HEK293 (cell line): Measurements from ENCODE around the gene NOS1AP.
A peak's percentile ranks its signal among the peaks of the same experiment; 100 is the strongest.

ENCODE experiments used
- FEZF1 ChIP-seq: fragments of 450-650 bp; formaldehyde crosslinking; IDR thresholded peaks from 2 replicates; pipeline ENCODE4 v1.5.1; 2016; ENCODE audit warnings: missing biosample characterization, missing genetic modification characterization
- GFI1B ChIP-seq: fragments of 450-650 bp; formaldehyde crosslinking; IDR thresholded peaks from 2 replicates; pipeline ENCODE4 v1.5.1; 2016; ENCODE audit warnings: missing biosample characterization, missing genetic modification characterization
- GLIS1 ChIP-seq: fragments of 450-650 bp; formaldehyde crosslinking; IDR thresholded peaks from 2 replicates; pipeline ENCODE4 v1.5.1; 2016; ENCODE audit warnings: missing biosample characterization, missing genetic modification characterization
- KLF17 ChIP-seq: fragments of 450-650 bp; formaldehyde crosslinking; IDR thresholded peaks from 2 replicates; pipeline ENCODE4 v1.5.1; 2016; ENCODE audit warnings: missing biosample characterization, missing genetic modification characterization
- SALL2 ChIP-seq: fragments of 450-650 bp; formaldehyde crosslinking; IDR thresholded peaks from 2 replicates; pipeline ENCODE4 v1.5.0; 2017; ENCODE audit warnings: missing biosample characterization, mild to moderate bottlenecking, missing genetic modification characterization, borderline replicate concordance
- YY2 ChIP-seq: fragments of 450-650 bp; formaldehyde crosslinking; IDR thresholded peaks from 2 replicates; pipeline ENCODE4 v1.5.1; 2016; ENCODE audit warnings: missing biosample characterization, missing genetic modification characterization
- ZBTB26 ChIP-seq: fragments of 450-650 bp; formaldehyde crosslinking; optimal IDR thresholded peaks from 2 replicates; pipeline ENCODE3; 2016; ENCODE audit warnings: missing biosample characterization, mild to moderate bottlenecking, missing genetic modification characterization
- ZBTB48 ChIP-seq: fragments of 450-650 bp; formaldehyde crosslinking; IDR thresholded peaks from 2 replicates; pipeline ENCODE4 v1.5.1; 2016; ENCODE audit warnings: missing biosample characterization, missing genetic modification characterization
- ZFP3 ChIP-seq: fragments of 450-650 bp; formaldehyde crosslinking; IDR thresholded peaks from 2 replicates; pipeline ENCODE4 v1.5.1; 2016; ENCODE audit warnings: low read depth, missing biosample characterization, missing genetic modification characterization
- ZFP69B ChIP-seq: fragments of 450-650 bp; formaldehyde crosslinking; IDR thresholded peaks from 2 replicates; pipeline ENCODE4 v1.5.1; 2016; ENCODE audit warnings: missing biosample characterization, missing genetic modification characterization
- ZNF114 ChIP-seq: fragments of 450-650 bp; formaldehyde crosslinking; IDR thresholded peaks from 2 replicates; pipeline ENCODE4 v1.5.0; 2017; ENCODE audit warnings: missing biosample characterization, missing genetic modification characterization
- ZNF138 ChIP-seq: fragments of 450-650 bp; formaldehyde crosslinking; IDR thresholded peaks from 2 replicates; pipeline ENCODE4 v1.5.1; 2016; ENCODE audit warnings: missing biosample characterization, missing genetic modification characterization, borderline replicate concordance
- ZNF157 ChIP-seq: fragments of 450-650 bp; formaldehyde crosslinking; IDR thresholded peaks from 2 replicates; pipeline ENCODE4 v1.5.1; 2016; ENCODE audit warnings: missing biosample characterization, missing genetic modification characterization
- ZNF175 ChIP-seq: fragments of 450-650 bp; formaldehyde crosslinking; IDR thresholded peaks from 2 replicates; pipeline ENCODE4 v1.5.1; 2016; ENCODE audit warnings: missing biosample characterization, missing genetic modification characterization
- ZNF19 ChIP-seq: fragments of 450-650 bp; formaldehyde crosslinking; IDR thresholded peaks from 2 replicates; pipeline ENCODE4; 2016; ENCODE audit warnings: missing biosample characterization, missing genetic modification characterization, low read depth
- ZNF211 ChIP-seq: fragments of 450-650 bp; formaldehyde crosslinking; IDR thresholded peaks from 2 replicates; pipeline ENCODE4 v1.5.1; 2016; ENCODE audit warnings: low read depth, missing biosample characterization, missing genetic modification characterization
- ZNF24 ChIP-seq: fragments of 450-650 bp; formaldehyde crosslinking; IDR thresholded peaks from 2 replicates; pipeline ENCODE4 v1.5.1; 2016; ENCODE audit warnings: missing biosample characterization, missing genetic modification characterization
- ZNF266 ChIP-seq: fragments of 450-650 bp; formaldehyde crosslinking; IDR thresholded peaks from 2 replicates; pipeline ENCODE4 v1.5.1; 2016; ENCODE audit warnings: missing biosample characterization, missing genetic modification characterization, low read depth
- ZNF341 ChIP-seq: fragments of 450-650 bp; formaldehyde crosslinking; IDR thresholded peaks from 2 replicates; pipeline ENCODE4; 2016; ENCODE audit warnings: low read depth, missing biosample characterization, missing genetic modification characterization
- ZNF366 ChIP-seq: fragments of 450-650 bp; formaldehyde crosslinking; conservative IDR thresholded peaks from 2 replicates; pipeline ENCODE4 v1.5.1; 2016; ENCODE audit warnings: missing biosample characterization, missing genetic modification characterization
- ZNF394 ChIP-seq: fragments of 450-650 bp; formaldehyde crosslinking; IDR thresholded peaks from 2 replicates; pipeline ENCODE4 v1.5.1; 2016; ENCODE audit warnings: missing biosample characterization, missing genetic modification characterization, mild to moderate bottlenecking, moderate library complexity, borderline replicate concordance
- ZNF423 ChIP-seq: fragments of 450-650 bp; formaldehyde crosslinking; IDR thresholded peaks from 2 replicates; pipeline ENCODE4 v1.5.1; 2016; ENCODE audit warnings: missing biosample characterization, missing genetic modification characterization
- ZNF521 ChIP-seq: fragments of 450-650 bp; formaldehyde crosslinking; IDR thresholded peaks from 2 replicates; pipeline ENCODE4 v1.5.1; 2017; ENCODE audit warnings: missing biosample characterization, mild to moderate bottlenecking, missing genetic modification characterization
- ZNF544 ChIP-seq: fragments of 450-650 bp; formaldehyde crosslinking; IDR thresholded peaks from 2 replicates; pipeline ENCODE4 v1.5.0; 2017; ENCODE audit warnings: missing biosample characterization, missing genetic modification characterization
- ZNF600 ChIP-seq: fragments of 450-650 bp; formaldehyde crosslinking; IDR thresholded peaks from 2 replicates; pipeline ENCODE4 v1.5.1; 2016; ENCODE audit warnings: missing biosample characterization, missing genetic modification characterization
- ZNF621 ChIP-seq: fragments of 450-650 bp; formaldehyde crosslinking; IDR thresholded peaks from 2 replicates; pipeline ENCODE4 v1.5.1; 2017; ENCODE audit warnings: missing biosample characterization, missing genetic modification characterization
- ZNF639 ChIP-seq: fragments of 450-650 bp; formaldehyde crosslinking; IDR thresholded peaks from 2 replicates; pipeline ENCODE4 v1.5.1; 2016; ENCODE audit warnings: missing biosample characterization, missing genetic modification characterization
- ZNF658 ChIP-seq: fragments of 450-650 bp; formaldehyde crosslinking; IDR thresholded peaks from 2 replicates; pipeline ENCODE4; 2016; ENCODE audit warnings: missing biosample characterization, missing genetic modification characterization
- ZNF664 ChIP-seq: fragments of 450-650 bp; formaldehyde crosslinking; IDR thresholded peaks from 2 replicates; pipeline ENCODE4 v1.5.1; 2016; ENCODE audit warnings: missing biosample characterization, missing genetic modification characterization
- ZNF704 ChIP-seq: fragments of 450-650 bp; formaldehyde crosslinking; IDR thresholded peaks from 2 replicates; pipeline ENCODE4 v1.5.1; 2016; ENCODE audit warnings: missing biosample characterization, missing genetic modification characterization
- ZNF707 ChIP-seq: fragments of 450-650 bp; formaldehyde crosslinking; IDR thresholded peaks from 2 replicates; pipeline ENCODE4 v1.5.1; 2016; ENCODE audit warnings: missing biosample characterization, missing genetic modification characterization
- ZNF776 ChIP-seq: fragments of 450-650 bp; formaldehyde crosslinking; IDR thresholded peaks from 2 replicates; pipeline ENCODE4 v1.5.0; 2017; ENCODE audit warnings: missing biosample characterization, missing genetic modification characterization, borderline replicate concordance
- ZNF785 ChIP-seq: fragments of 450-650 bp; formaldehyde crosslinking; IDR thresholded peaks from 2 replicates; pipeline ENCODE4 v1.5.1; 2016; ENCODE audit warnings: missing biosample characterization, missing genetic modification characterization
- ZNF837 ChIP-seq: fragments of 450-650 bp; formaldehyde crosslinking; IDR thresholded peaks from 2 replicates; pipeline ENCODE4 v1.5.1; 2016; ENCODE audit warnings: missing biosample characterization, missing genetic modification characterization
- ZSCAN4 ChIP-seq: fragments of 450-650 bp; formaldehyde crosslinking; IDR thresholded peaks from 2 replicates; pipeline ENCODE4 v1.5.1; 2017; ENCODE audit warnings: missing biosample characterization, missing genetic modification characterization
- TF ChIP-seq, protein P1 (sequence below): fragments of 450-650 bp; formaldehyde crosslinking; IDR thresholded peaks from 2 replicates; pipeline ENCODE4 v1.5.1; 2016; ENCODE audit warnings: missing biosample characterization, missing genetic modification characterization

The NOS1AP gene

GRCh38 chr1:162062542-162063015 is 6.9 kb upstream of the NOS1AP start (continued):
- TF ChIP-seq ZBTB26, result no peak
- TF ChIP-seq ZNF707, result no peak
- TF ChIP-seq ZNF600 (tag by site-specific recombination), result 0 out of 2 replicates have a peak, but pooled peaks have one; percentile 48
- TF ChIP-seq ZSCAN4 (tag by site-specific recombination), result no peak
- no peak for TF ChIP-seq ZFP3
- TF ChIP-seq ZNF394, result no peak
- TF ChIP-seq ZNF341, result peak; percentile 83
- TF ChIP-seq ZNF639 (tag by site-specific recombination), result no peak
- TF ChIP-seq ZNF776 (tag by site-specific recombination), result no peak
- TF ChIP-seq ZNF266 (tag by site-specific recombination), result no peak
- no peak for TF ChIP-seq ZNF521 (tag by site-specific recombination)
- TF ChIP-seq ZNF175, result no peak
- no peak for TF ChIP-seq ZNF704 (tag by site-specific recombination)
- no peak for TF ChIP-seq ZNF658 (tag by site-specific recombination)
- no peak for TF ChIP-seq ZNF664 (tag by site-specific recombination)
- peak; percentile 61 for TF ChIP-seq ZFP69B (tag by site-specific recombination)
- no peak for TF ChIP-seq ZNF544 (tag by site-specific recombination)
- TF ChIP-seq ZNF19 (tag by site-specific recombination), result no peak
- peak; percentile 69; the same call in 1 of the 2 replicates for TF ChIP-seq ZBTB48 (tag by site-specific recombination)
- peak; percentile 91 for TF ChIP-seq FEZF1 (tag by site-specific recombination)
- TF ChIP-seq ZNF621 (tag by site-specific recombination), result no peak
- TF ChIP-seq ZNF211 (tag by site-specific recombination), result no peak
- TF ChIP-seq ZNF114, result no peak
- TF ChIP-seq GLIS1, result peak; percentile 34; the same call in 1 of the 2 replicates
- no peak for TF ChIP-seq ZNF157 (tag by site-specific recombination)
- TF ChIP-seq ZNF785 (tag by site-specific recombination), result no peak
- no peak for TF ChIP-seq KLF17
- no peak for TF ChIP-seq ZNF138 (tag by site-specific recombination)
- TF ChIP-seq GFI1B (tag by site-specific recombination), result no peak
- TF ChIP-seq ZNF366, result peak; percentile 54; the same call in 1 of the 2 replicates
- no peak for TF ChIP-seq ZNF24 (tag by site-specific recombination)
- TF ChIP-seq ZNF423, result no peak
- TF ChIP-seq, protein P1, sequence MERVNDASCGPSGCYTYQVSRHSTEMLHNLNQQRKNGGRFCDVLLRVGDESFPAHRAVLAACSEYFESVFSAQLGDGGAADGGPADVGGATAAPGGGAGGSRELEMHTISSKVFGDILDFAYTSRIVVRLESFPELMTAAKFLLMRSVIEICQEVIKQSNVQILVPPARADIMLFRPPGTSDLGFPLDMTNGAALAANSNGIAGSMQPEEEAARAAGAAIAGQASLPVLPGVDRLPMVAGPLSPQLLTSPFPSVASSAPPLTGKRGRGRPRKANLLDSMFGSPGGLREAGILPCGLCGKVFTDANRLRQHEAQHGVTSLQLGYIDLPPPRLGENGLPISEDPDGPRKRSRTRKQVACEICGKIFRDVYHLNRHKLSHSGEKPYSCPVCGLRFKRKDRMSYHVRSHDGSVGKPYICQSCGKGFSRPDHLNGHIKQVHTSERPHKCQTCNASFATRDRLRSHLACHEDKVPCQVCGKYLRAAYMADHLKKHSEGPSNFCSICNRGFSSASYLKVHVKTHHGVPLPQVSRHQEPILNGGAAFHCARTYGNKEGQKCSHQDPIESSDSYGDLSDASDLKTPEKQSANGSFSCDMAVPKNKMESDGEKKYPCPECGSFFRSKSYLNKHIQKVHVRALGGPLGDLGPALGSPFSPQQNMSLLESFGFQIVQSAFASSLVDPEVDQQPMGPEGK (tag by site-specific recombination), result peak; percentile 87
- TF ChIP-seq YY2 (tag by site-specific recombination), result no peak
- TF ChIP-seq SALL2 (tag by site-specific recombination), result no peak
- no peak for TF ChIP-seq ZNF837 (tag by site-specific recombination)
